ENCODE results near the gene AMN1.

Gene AMN1

GRCh38 chr12:31634620-31635019, 94.2 kb downstream of the AMN1 start:
- no peak for TF ChIP-seq CTCF (IDR thresholded peaks at IDR 0.05; ENCODE audit: borderline replicate concordance, control extremely low read depth, extremely low read depth, insufficient read depth, missing control alignments)
- in situ Hi-C loops (cut with MboI; ENCODE audit: low sequenced_read_pairs, unreplicated experiment), result loop anchor here (5.0 kb wide), 2 partner anchors 47 to 232 kb away; no protein-coding TSS in a partner anchor
- no peak for DNase-seq (ENCODE audit: low spot score)

GRCh38 chr12:31633464-31633863, 95.4 kb downstream of the AMN1 start:
- no peak for DNase-seq (ENCODE audit: low spot score)
- in situ Hi-C loops (cut with MboI; ENCODE audit: low sequenced_read_pairs, unreplicated experiment), result no loop called here
- no peak for TF ChIP-seq CTCF (IDR thresholded peaks at IDR 0.05; ENCODE audit: borderline replicate concordance, control extremely low read depth, extremely low read depth, insufficient read depth, missing control alignments)

- TF ChIP-seq CTCF (IDR thresholded peaks at IDR 0.05; ENCODE audit: borderline replicate concordance, control extremely low read depth, extremely low read depth, insufficient read depth, missing control alignments), result no peak
- in situ Hi-C loops (cut with MboI; ENCODE audit: low sequenced_read_pairs, unreplicated experiment), result no loop called here
- DNase-seq (ENCODE audit: low spot score), result no peak
Measured at GRCh38 chr12:31631809-31632208, 97.0 kb downstream of the AMN1 start.

- no peak for TF ChIP-seq CTCF (IDR thresholded peaks at IDR 0.05; ENCODE audit: borderline replicate concordance, control extremely low read depth, extremely low read depth, insufficient read depth, missing control alignments)
- in situ Hi-C loops (cut with MboI; ENCODE audit: low sequenced_read_pairs, unreplicated experiment), result no loop called here
- no peak for DNase-seq (ENCODE audit: low spot score)
Measured at GRCh38 chr12:31631023-31631724, 97.6 kb downstream of the AMN1 start.

GRCh38 chr12:31629756-31630732, 98.8 kb downstream of the AMN1 start:
- no peak for TF ChIP-seq CTCF (IDR thresholded peaks at IDR 0.05; ENCODE audit: borderline replicate concordance, control extremely low read depth, extremely low read depth, insufficient read depth, missing control alignments)
- DNase-seq (ENCODE audit: low spot score), result no peak
- in situ Hi-C loops (cut with MboI; ENCODE audit: low sequenced_read_pairs, unreplicated experiment), result no loop called here

- TF ChIP-seq CTCF (IDR thresholded peaks at IDR 0.05; ENCODE audit: borderline replicate concordance, control extremely low read depth, extremely low read depth, insufficient read depth, missing control alignments), result no peak
- in situ Hi-C loops (cut with MboI; ENCODE audit: low sequenced_read_pairs, unreplicated experiment), result no loop called here
- no peak for DNase-seq (ENCODE audit: low spot score)
Measured at GRCh38 chr12:31627456-31628054, 101.3 kb downstream of the AMN1 start.

Data from GM13976 (cell line).